Measurements from ENCODE around the gene SEC61A1. TPM values are rescaled to one million over a fixed set of nuclear protein-coding genes. Genes with fewer than 3 reads are reported as not detected.

Gene SEC61A1
- total RNA-seq, 6 experiments from 2014 or later, result 120 to 187 (median 151) TPM

GRCh38 chr3:128075522-128076482 lies 23.6 kb downstream of the SEC61A1 start:
- Histone ChIP-seq H3K27ac (peak overlapping the region; percentile 6 to 38 (median 32)), H3K4me1 (peaks cover 0 to 50% (median 23%) of the 10 kb centered on the region in 4 donors), H3K9me3 (no peaks in the 10 kb centered on the region), H3K4me3 (peak overlapping the region; percentile 39 to 45 (median 40)), H3K36me3 (peaks cover under 1 to 14% (median 3%) of the 10 kb centered on the region in 4 donors), H3K27me3 (no peaks in the 10 kb centered on the region)
- peak; percentile 85 to 92 (median 89) for ATAC-seq
- TF ChIP-seq CTCF (IDR thresholded peaks at IDR 0.05) (peak; percentile 95 to 100 (median 99)), POLR2A (IDR thresholded peaks at IDR 0.05) (peak; percentile 6)
- intact Hi-C loops (cut with DNase I), result loop anchor here in 1 of 2 donors (10.0 kb wide), 1 partner anchor 419 kb away; the partner anchor contains the start of gene GATA2
- WGBS (ENCODE audit: insufficient coverage, low coverage, low lambda C conversion rate, missing lambda C conversion rate), result 12% methylated on average over 26 of the region's 78 CpGs
- peak; percentile 91 to 93 (median 91) for DNase-seq

DNA sequence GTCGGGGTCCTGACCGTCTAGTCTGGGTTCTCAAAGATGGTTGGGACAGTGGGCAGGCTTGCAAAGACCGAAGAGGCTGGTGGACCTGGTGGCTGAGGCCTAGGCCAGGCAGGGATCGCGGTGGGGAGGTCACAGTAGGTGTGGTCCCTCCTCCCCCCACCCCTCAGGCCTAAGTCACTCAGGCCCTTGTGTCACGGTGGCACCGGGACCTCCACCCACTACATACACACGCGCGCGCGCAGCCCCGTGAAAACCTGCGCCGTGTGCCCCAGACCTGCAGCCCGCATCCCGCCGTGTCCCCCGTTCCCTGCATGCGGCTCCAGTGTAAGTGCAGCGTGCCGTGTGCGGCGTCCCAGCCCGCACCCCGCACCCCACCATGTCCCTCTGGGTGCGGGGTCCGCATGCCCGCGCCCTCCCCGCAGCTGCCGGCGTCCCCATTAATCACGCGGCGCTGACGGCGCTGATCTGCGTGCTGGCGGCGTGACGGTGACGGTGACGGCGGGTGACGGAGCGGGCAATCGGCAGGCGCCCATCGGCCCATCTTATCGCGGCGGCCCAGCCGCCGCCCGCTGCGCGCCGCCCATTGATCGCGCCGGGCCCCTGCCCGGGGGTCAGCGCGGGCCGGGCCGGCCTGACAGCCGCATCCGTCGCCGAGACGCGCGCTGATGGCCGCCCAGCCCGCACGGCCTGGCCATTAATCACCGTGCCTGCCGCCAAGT lies 24.4 kb downstream of the SEC61A1 start:
- H3K27ac ChIP-seq, result no peak overlapping the region
- DNase-seq, result peak in 1 of 3 donors; percentile 61

DNA sequence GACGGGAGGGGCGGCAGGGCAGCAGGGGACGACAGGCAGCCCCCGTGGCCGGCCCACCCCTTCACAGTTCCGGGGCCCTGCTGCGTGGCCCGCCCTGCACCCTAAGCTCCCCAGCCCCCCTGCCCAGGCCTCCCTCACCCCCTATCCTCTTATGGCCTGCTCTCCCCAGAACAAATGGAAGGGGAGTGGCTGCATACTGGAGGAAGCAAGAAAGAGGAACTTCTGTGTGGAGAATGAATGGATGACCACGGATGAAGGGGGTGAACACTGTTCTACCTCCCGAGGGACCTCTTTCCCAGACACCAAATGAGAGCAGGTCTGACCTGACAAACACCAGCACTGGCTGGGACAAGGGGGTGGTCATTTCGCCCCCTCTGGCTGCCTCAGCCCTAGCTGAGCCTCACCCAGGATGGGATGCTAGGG lies 25.0 kb downstream of the SEC61A1 start:
- Histone ChIP-seq H3K4me1 (peaks cover 0 to 59% (median 24%) of the 10 kb centered on the region in 4 donors), H3K27ac (no peak overlapping the region), H3K4me3 (peak overlapping the region in 2 of 3 donors; percentile 40 to 45), H3K36me3 (no peaks in the 10 kb centered on the region), H3K9me3 (no peaks in the 10 kb centered on the region), H3K27me3 (no peaks in the 10 kb centered on the region)
- DNase-seq (no peak), ATAC-seq (no peak)
- TF ChIP-seq CTCF (IDR thresholded peaks at IDR 0.05) (no peak), POLR2A (IDR thresholded peaks at IDR 0.05) (no peak)
- 33% methylated on average over 9 of the region's 11 CpGs for WGBS (ENCODE audit: insufficient coverage, low coverage, low lambda C conversion rate, missing lambda C conversion rate)
- intact Hi-C loops (cut with DNase I), result loop anchor here in 1 of 2 donors (10.0 kb wide), 1 partner anchor 418 kb away; the partner anchor contains the start of gene GATA2

More for the DNA sequence above, 24.4 kb downstream of the SEC61A1 start:
- Histone ChIP-seq H3K36me3 (peaks cover 0 to 6% (median 0%) of the 10 kb centered on the region in 4 donors), H3K4me3 (peak overlapping the region; percentile 39 to 45 (median 40)), H3K4me1 (peaks cover 0 to 59% (median 25%) of the 10 kb centered on the region in 4 donors), H3K27me3 (no peaks in the 10 kb centered on the region), H3K9me3 (no peaks in the 10 kb centered on the region)
- 19% methylated on average over 10 of the region's 79 CpGs for WGBS (ENCODE audit: insufficient coverage, low coverage, low lambda C conversion rate, missing lambda C conversion rate)
- TF ChIP-seq CTCF (IDR thresholded peaks at IDR 0.05) (no peak), POLR2A (IDR thresholded peaks at IDR 0.05) (no peak)
- no peak for ATAC-seq
- intact Hi-C loops (cut with DNase I), result loop anchor here in 1 of 2 donors (10.0 kb wide), 1 partner anchor 418 kb away; the partner anchor contains the start of gene GATA2

GRCh38 chr3:128077665-128078064 lies 25.4 kb downstream of the SEC61A1 start:
- TF ChIP-seq CTCF (IDR thresholded peaks at IDR 0.05) (no peak), POLR2A (IDR thresholded peaks at IDR 0.05) (no peak)
- no peak for DNase-seq
- no CpG with 5 or more reads among the region's 1 CpG for WGBS (ENCODE audit: insufficient coverage, low coverage, low lambda C conversion rate, missing lambda C conversion rate)

More at GRCh38 chr3:128077665-128078064, 25.4 kb downstream of the SEC61A1 start:
- H3K36me3 ChIP-seq, result no peaks in the 10 kb centered on the region
- ATAC-seq, result no peak
- no peaks in the 10 kb centered on the region for H3K9me3 ChIP-seq
- H3K27ac ChIP-seq, result no peak overlapping the region
- intact Hi-C loops (cut with DNase I), result loop anchor here in 1 of 2 donors (10.0 kb wide), 1 partner anchor 417 kb away; the partner anchor contains the start of gene GATA2
- H3K27me3 ChIP-seq, result no peaks in the 10 kb centered on the region
- peaks cover 0 to 59% (median 24%) of the 10 kb centered on the region in 4 donors for H3K4me1 ChIP-seq
- no peak overlapping the region for H3K4me3 ChIP-seq
